ENCODE results near the gene CNIH2.

DNA sequence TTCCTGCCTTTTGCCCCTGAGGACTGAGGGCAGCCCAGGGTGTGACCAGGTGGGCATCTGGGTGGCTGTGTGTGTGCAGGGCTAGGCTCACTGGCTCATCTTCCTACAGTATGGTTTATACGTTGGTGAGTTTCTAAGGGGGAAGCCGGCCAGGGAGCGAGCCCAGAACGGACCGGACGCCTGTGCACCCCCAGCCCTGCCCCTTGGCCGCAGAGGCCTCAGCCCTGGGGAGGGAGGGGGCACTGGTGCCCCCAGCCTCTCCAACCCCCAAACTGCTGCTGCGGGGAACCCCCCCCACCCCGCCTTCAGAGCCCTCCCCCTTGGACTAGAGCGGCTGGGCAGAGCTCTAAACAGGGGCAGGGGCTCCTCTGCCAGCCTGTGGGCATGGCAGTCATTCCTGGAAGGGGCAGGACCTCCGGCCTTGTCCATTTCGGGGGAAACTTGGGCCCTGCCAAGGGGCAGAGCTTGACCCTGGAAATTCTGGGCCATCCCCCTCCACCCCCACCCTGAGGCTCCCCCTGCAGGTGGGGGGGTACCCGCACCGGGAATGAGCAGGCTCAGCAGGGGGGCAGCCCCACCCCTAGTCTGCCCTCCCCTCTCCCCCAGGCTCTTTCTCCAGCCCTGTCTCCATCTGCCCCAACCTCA, 5.6 kb downstream of the CNIH2 start:
- TF ChIP-seq CTCF (IDR thresholded peaks at IDR 0.05) (no peak), POLR2A (IDR thresholded peaks at IDR 0.05) (no peak)
